Measurements from ENCODE around the gene KIF26A. TPM values are rescaled to one million over a fixed set of nuclear protein-coding genes. Genes with fewer than 3 reads are reported as not detected.

KIF26A gene
- total RNA-seq, 1 donor from 2014 or later = 5.9 TPM

GRCh38 chr14:104180561-104181165 is 42.3 kb downstream of the KIF26A start:
- H3K27ac Mint-ChIP-seq (ENCODE audit: unreplicated experiment) = no peak overlapping the region
- peaks cover 2% of the 10 kb centered on the region for H3K27me3 Mint-ChIP-seq (ENCODE audit: unreplicated experiment)
- DNase-seq = no peak
- peaks cover 4% of the 10 kb centered on the region for H3K9me3 Mint-ChIP-seq (ENCODE audit: unreplicated experiment)
- no peaks in the 10 kb centered on the region for H3K4me1 Mint-ChIP-seq (ENCODE audit: low read depth, unreplicated experiment)
- no peaks in the 10 kb centered on the region for H3K36me3 Mint-ChIP-seq (ENCODE audit: unreplicated experiment)
- H3K4me3 Mint-ChIP-seq (ENCODE audit: unreplicated experiment) = no peak overlapping the region
- TF ChIP-seq CTCF (IDR thresholded peaks at IDR 0.05; ENCODE audit: partially characterized antibody, unreplicated experiment) = no peak

GRCh38 chr14:104181761-104182530 is 43.6 kb downstream of the KIF26A start:
- Mint-ChIP-seq H3K9me3 (ENCODE audit: unreplicated experiment) (peaks cover 4% of the 10 kb centered on the region), H3K27ac (ENCODE audit: unreplicated experiment) (no peak overlapping the region), H3K4me3 (ENCODE audit: unreplicated experiment) (no peak overlapping the region), H3K4me1 (ENCODE audit: low read depth, unreplicated experiment) (no peaks in the 10 kb centered on the region), H3K27me3 (ENCODE audit: unreplicated experiment) (peaks cover 2% of the 10 kb centered on the region), H3K36me3 (ENCODE audit: unreplicated experiment) (no peaks in the 10 kb centered on the region)
- DNase-seq = no peak
- no peak for TF ChIP-seq CTCF (IDR thresholded peaks at IDR 0.05; ENCODE audit: partially characterized antibody, unreplicated experiment)

GRCh38 chr14:104182857-104183425 is 44.6 kb downstream of the KIF26A start:
- H3K36me3 Mint-ChIP-seq (ENCODE audit: unreplicated experiment) = no peaks in the 10 kb centered on the region
- H3K9me3 Mint-ChIP-seq (ENCODE audit: unreplicated experiment) = peaks cover 4% of the 10 kb centered on the region
- no peak for DNase-seq
- no peaks in the 10 kb centered on the region for H3K4me1 Mint-ChIP-seq (ENCODE audit: low read depth, unreplicated experiment)
- H3K27ac Mint-ChIP-seq (ENCODE audit: unreplicated experiment) = no peak overlapping the region
- H3K27me3 Mint-ChIP-seq (ENCODE audit: unreplicated experiment) = peaks cover 2% of the 10 kb centered on the region
- H3K4me3 Mint-ChIP-seq (ENCODE audit: unreplicated experiment) = no peak overlapping the region
- no peak for TF ChIP-seq CTCF (IDR thresholded peaks at IDR 0.05; ENCODE audit: partially characterized antibody, unreplicated experiment)

GRCh38 chr14:104183796-104184195 is 45.4 kb downstream of the KIF26A start:
- no peaks in the 10 kb centered on the region for H3K36me3 Mint-ChIP-seq (ENCODE audit: unreplicated experiment)
- H3K4me3 Mint-ChIP-seq (ENCODE audit: unreplicated experiment) = no peak overlapping the region

More at GRCh38 chr14:104183796-104184195, 45.4 kb downstream of the KIF26A start:
- no peak overlapping the region for H3K27ac Mint-ChIP-seq (ENCODE audit: unreplicated experiment)
- no peaks in the 10 kb centered on the region for H3K4me1 Mint-ChIP-seq (ENCODE audit: low read depth, unreplicated experiment)
- H3K27me3 Mint-ChIP-seq (ENCODE audit: unreplicated experiment) = peaks cover 2% of the 10 kb centered on the region
- H3K9me3 Mint-ChIP-seq (ENCODE audit: unreplicated experiment) = peaks cover 4% of the 10 kb centered on the region
- no peak for DNase-seq
- TF ChIP-seq CTCF (IDR thresholded peaks at IDR 0.05; ENCODE audit: partially characterized antibody, unreplicated experiment) = no peak

Data from glutamatergic neuron (in vitro differentiated cells).